HEK293T (cell line): ENCODE results near the gene ALG12.
"Not testable (repeated sequence)": the region's sequence is repeated elsewhere in the genome, so short reads cannot be mapped to it uniquely, and the experiment has no call there.

Experiments used
- CTCF ChIA-PET: fragments of 350-600 bp; formaldehyde crosslinking; extraction: SDS; loops from one replicate; lab custom pipeline; 2021; ENCODE audit warnings: antibody characterized with exemption, inconsistent platforms; lab: Yijun Ruan, JAX
- POLR2A ChIA-PET: fragments of 350-600 bp; formaldehyde crosslinking; extraction: SDS; loops from one replicate; lab custom pipeline; 2020; ENCODE audit warnings: antibody characterized with exemption, inconsistent platforms; lab: Yijun Ruan, JAX
- DNase-seq: peaks from one replicate; pipeline ENCODE4 v3.0.0; 2012; ENCODE audit warnings: mixed read lengths; ENCODE audit errors: extremely low spot score
- ARNT ChIP-seq: fragments of 450-650 bp; IDR thresholded peaks from 2 replicates; pipeline ENCODE4 v1.6.1; 2017; ENCODE audit warnings: mild to moderate bottlenecking
- BHLHE40 ChIP-seq: fragments of 450-650 bp; IDR thresholded peaks from 2 replicates; pipeline ENCODE4 v1.6.1; 2016; ENCODE audit warnings: mild to moderate bottlenecking, moderate library complexity, borderline replicate concordance
- CTBP1 ChIP-seq: fragments of 450-650 bp; IDR thresholded peaks from 2 replicates; pipeline ENCODE4 v1.6.1; 2016; ENCODE audit warnings: borderline replicate concordance
- ELF4 ChIP-seq: fragments of 450-650 bp; IDR thresholded peaks from 2 replicates; pipeline ENCODE4 v1.6.1; 2017; ENCODE audit warnings: antibody characterized with exemption
- FOXA1 ChIP-seq: fragments of 450-650 bp; IDR thresholded peaks from 2 replicates; pipeline ENCODE4 v1.6.1; 2016; ENCODE audit warnings: mild to moderate bottlenecking
- FOXK2 ChIP-seq: fragments of 450-650 bp; IDR thresholded peaks from 2 replicates; pipeline ENCODE4 v1.6.1; 2016; ENCODE audit warnings: mild to moderate bottlenecking
- FOXM1 ChIP-seq: fragments of 450-650 bp; IDR thresholded peaks from 2 replicates; pipeline ENCODE4 v1.6.1; 2017; ENCODE audit warnings: mild to moderate bottlenecking, borderline replicate concordance
- HDGF ChIP-seq: fragments of 450-650 bp; IDR thresholded peaks from 2 replicates; pipeline ENCODE4 v1.6.1; 2017; ENCODE audit warnings: antibody characterized with exemption, borderline replicate concordance
- L3MBTL2 ChIP-seq: fragments of 450-650 bp; conservative IDR thresholded peaks from 2 replicates; pipeline ENCODE4 v1.6.1; 2016; ENCODE audit warnings: mild to moderate bottlenecking
- LEF1 ChIP-seq: fragments of 450-650 bp; IDR thresholded peaks from 2 replicates; pipeline ENCODE4 v1.6.1; 2017; ENCODE audit warnings: mild to moderate bottlenecking, borderline replicate concordance
- NFRKB ChIP-seq: fragments of 450-650 bp; IDR thresholded peaks from 2 replicates; pipeline ENCODE4 v1.6.1; 2016; ENCODE audit warnings: mild to moderate bottlenecking, moderate library complexity
- PKNOX1 ChIP-seq: fragments of 450-650 bp; IDR thresholded peaks from 2 replicates; pipeline ENCODE4 v1.6.1; 2016
- SP1 ChIP-seq: fragments of 450-650 bp; IDR thresholded peaks from 2 replicates; pipeline ENCODE4 v1.6.1; 2017
- SUZ12 ChIP-seq: fragments of 450-650 bp; IDR thresholded peaks from 2 replicates; pipeline ENCODE4 v1.6.1; 2016; ENCODE audit warnings: mild to moderate bottlenecking
- TARDBP ChIP-seq: fragments of 450-650 bp; IDR thresholded peaks from 2 replicates; pipeline ENCODE4 v1.6.1; 2016
- ZNF384 ChIP-seq: fragments of 450-650 bp; IDR thresholded peaks from 2 replicates; pipeline ENCODE4 v1.6.1; 2016

The ALG12 gene

GRCh38 chr22:49947296-49947622 lies 29.0 kb upstream of the ALG12 start:
- ChIA-PET POLR2A (interaction anchor here (1.5 kb wide), 1 partner anchor 13 kb away, joined by 9 read pairs; the partner anchor contains the start of gene PIM3), CTCF (interaction anchor here (1.1 kb wide), 1 partner anchor 195 kb away, joined by 3 read pairs; no protein-coding TSS in a partner anchor)
- DNase-seq, result no peak
- TF ChIP-seq LEF1 (no peak), SUZ12 (no peak), ARNT (no peak), ELF4 (no peak), L3MBTL2 (no peak), CTBP1 (no peak), HDGF (no peak), PKNOX1 (no peak), NFRKB (no peak), FOXM1 (no peak), SP1 (no peak), FOXK2 (no peak), FOXA1 (no peak), ZNF384 (no peak), TARDBP (no peak), BHLHE40 (no peak)

DNA sequence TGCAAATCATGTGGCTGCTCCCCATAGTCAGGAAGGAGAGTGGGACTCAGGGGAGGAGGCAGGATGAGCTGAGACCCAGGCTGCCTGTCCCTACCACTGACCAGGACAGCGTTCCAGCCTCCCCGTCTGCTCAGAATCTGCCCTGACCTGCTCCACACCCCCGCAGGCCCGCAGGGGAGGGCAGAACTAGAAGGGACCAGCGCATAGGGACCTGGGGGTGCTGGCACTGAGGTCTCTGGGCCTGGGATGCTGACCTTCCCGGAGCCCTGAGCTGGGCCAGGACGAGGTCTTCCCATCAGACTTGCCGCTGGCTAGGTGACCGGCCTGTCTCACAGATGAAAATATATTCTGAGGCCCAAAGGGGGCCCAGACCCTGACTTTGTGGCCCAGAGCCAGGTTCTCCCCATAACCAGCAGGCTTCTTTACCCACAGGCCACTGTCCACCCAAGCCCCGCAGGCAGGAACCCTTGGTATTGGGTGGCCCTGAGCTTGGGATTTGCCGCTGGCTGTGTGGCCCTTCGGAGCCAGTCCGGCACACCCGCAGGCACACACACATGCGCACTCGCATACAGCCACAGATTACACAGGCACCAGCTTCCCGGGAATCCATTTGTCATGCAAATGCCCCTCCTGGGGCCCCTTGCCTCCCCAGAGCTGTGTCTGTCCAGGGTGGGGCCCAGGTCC lies 28.5 kb upstream of the ALG12 start:
- ChIA-PET CTCF (interaction anchor here (1.1 kb wide), 1 partner anchor 196 kb away, joined by 3 read pairs; no protein-coding TSS in a partner anchor), POLR2A (interaction anchor here (1.5 kb wide), 1 partner anchor 14 kb away, joined by 9 read pairs; the partner anchor contains the start of gene PIM3)
- no peak for DNase-seq
- TF ChIP-seq ARNT (no peak), TARDBP (no peak), SUZ12 (no peak), PKNOX1 (no peak), FOXK2 (no peak), FOXM1 (no peak), ELF4 (no peak), L3MBTL2 (no peak), BHLHE40 (no peak), FOXA1 (no peak), ZNF384 (no peak), LEF1 (no peak), HDGF (no peak), CTBP1 (no peak), NFRKB (no peak), SP1 (no peak)

DNA sequence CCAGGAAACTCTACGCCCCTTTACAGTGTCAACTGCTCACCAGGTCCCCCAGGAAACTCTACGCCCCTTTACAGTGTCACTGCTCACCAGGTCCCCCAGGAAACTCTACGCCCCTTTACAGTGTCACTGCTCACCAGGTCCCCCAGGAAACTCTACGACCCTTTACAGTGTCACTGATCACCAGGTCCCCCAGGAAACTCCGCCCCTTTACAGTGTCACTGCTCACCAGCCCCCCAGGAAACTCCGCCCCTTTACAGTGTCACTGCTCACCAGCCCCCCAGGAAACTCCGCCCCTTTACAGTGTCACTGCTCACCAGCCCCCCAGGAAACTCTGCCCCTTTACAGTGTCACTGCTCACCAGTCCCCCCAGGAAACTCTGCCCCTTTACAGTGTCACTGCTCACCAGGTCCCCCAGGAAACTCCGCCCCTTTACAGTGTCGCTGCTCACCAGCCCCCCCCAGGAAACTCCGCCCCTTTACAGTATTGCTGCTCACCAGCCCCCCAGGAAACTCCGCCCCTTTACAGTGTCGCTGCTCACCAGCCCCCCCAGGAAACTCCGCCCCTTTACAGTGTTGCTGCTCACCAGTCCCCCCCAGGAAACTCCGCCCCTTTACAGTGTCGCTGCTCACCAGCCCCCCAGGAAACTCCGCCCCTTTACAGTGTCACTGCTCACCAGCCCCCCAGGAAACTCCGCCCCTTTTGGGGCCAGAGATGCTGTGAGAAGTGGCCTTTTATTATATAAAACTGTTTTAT lies 27.0 kb upstream of the ALG12 start:
- DNase-seq, POLR2A ChIA-PET, CTCF ChIA-PET: not testable (repeated sequence)

DNA sequence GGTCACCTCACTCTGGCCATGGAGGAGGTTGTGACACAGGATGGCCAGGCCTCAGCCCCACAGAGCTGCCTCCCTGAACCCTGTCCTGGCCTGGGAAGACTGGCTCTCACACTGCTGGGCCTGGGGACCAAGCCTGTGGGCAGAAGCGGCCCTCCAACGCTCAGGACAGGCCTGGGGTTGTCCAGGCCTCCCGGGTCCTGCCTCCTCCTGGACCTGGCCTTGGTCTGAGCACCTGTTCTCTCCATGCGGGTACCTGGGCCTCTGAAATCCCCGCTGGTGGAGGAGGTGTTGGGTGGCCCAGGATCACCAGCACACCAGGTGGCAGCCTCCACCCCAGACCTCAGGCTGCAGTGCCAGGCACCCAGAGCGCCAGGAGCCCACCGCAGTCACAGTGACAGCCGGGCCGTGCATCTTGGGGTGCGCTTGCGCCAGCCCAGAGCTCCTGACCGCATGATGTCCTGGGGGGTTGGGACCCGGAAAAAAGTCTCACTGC lies 26.2 kb upstream of the ALG12 start:
- TF ChIP-seq FOXM1, result no peak
- TF ChIP-seq PKNOX1, result no peak
- TF ChIP-seq ELF4, result no peak
- TF ChIP-seq TARDBP, result no peak
- TF ChIP-seq LEF1, result no peak
- no peak for TF ChIP-seq BHLHE40
- TF ChIP-seq FOXA1, result no peak
- no peak for TF ChIP-seq FOXK2
- no peak for TF ChIP-seq L3MBTL2
- no peak for TF ChIP-seq CTBP1
- no peak for TF ChIP-seq SUZ12
- TF ChIP-seq HDGF, result no peak
- no peak for TF ChIP-seq ARNT
- DNase-seq, result no peak
- POLR2A ChIA-PET, result no interaction called here
- CTCF ChIA-PET, result no interaction called here

GRCh38 chr22:49943771-49944398 lies 25.6 kb upstream of the ALG12 start:
- DNase-seq, result no peak
- POLR2A ChIA-PET, result no interaction called here
- CTCF ChIA-PET, result interaction anchor here (1.0 kb wide), 1 partner anchor 8 kb away, joined by 3 read pairs; no protein-coding TSS in a partner anchor
- TF ChIP-seq PKNOX1, result no peak
- no peak for TF ChIP-seq BHLHE40
- no peak for TF ChIP-seq TARDBP
- no peak for TF ChIP-seq FOXK2
- TF ChIP-seq ELF4, result no peak
- no peak for TF ChIP-seq ZNF384
- TF ChIP-seq FOXA1, result no peak
- TF ChIP-seq CTBP1, result no peak
- no peak for TF ChIP-seq L3MBTL2
- no peak for TF ChIP-seq FOXM1
- no peak for TF ChIP-seq NFRKB
- TF ChIP-seq HDGF, result no peak
- no peak for TF ChIP-seq ARNT
